HepG2 (cell line): Measurements from ENCODE around the gene C1QTNF12. TPM values are rescaled to one million over a fixed set of nuclear protein-coding genes. Genes with fewer than 3 reads are reported as not detected.

Experiments
- EEA1 ChIP-seq: sonication (generic); formaldehyde crosslinking; IDR thresholded peaks from 2 replicates; pipeline ENCODE4 v1.5.1; 2020; ENCODE audit warnings: mild to moderate bottlenecking, missing genetic modification reagents, borderline replicate concordance
- GABPA ChIP-seq, 2 experiments: IDR thresholded peaks; 2 replicates each; pipeline ENCODE4 v1.6.1; 2011 to 2016; ENCODE audit warnings: low read depth in 2 of 2, low read length in 1 of 2, missing biosample characterization in 1 of 2, missing genetic modification characterization in 1 of 2
- GATAD2A ChIP-seq: IDR thresholded peaks from 2 replicates; pipeline ENCODE4 v1.6.1; 2016
- HMG20A ChIP-seq: IDR thresholded peaks from 2 replicates; pipeline ENCODE4 v1.6.1; 2016; ENCODE audit warnings: borderline replicate concordance
- KDM1A ChIP-seq: IDR thresholded peaks from 2 replicates; pipeline ENCODE4 v1.6.1; 2016; ENCODE audit warnings: missing compliant biosample characterization
- MTA1 ChIP-seq: sonication (generic); formaldehyde crosslinking; IDR thresholded peaks from 2 replicates; pipeline ENCODE4 v1.4.0; 2020; ENCODE audit warnings: missing genetic modification reagents, mild to moderate bottlenecking, borderline replicate concordance
- MTF1 ChIP-seq: sonication (generic); formaldehyde crosslinking; IDR thresholded peaks from 2 replicates; pipeline ENCODE4 v1.5.0; 2020; ENCODE audit warnings: missing genetic modification reagents
- MYNN ChIP-seq: sonication (generic); formaldehyde crosslinking; IDR thresholded peaks from 2 replicates; pipeline ENCODE4 v1.4.0; 2020; ENCODE audit warnings: mild to moderate bottlenecking, low read depth, missing genetic modification reagents
- PAX8 ChIP-seq: sonication (generic); formaldehyde crosslinking; IDR thresholded peaks from 2 replicates; pipeline ENCODE4 v1.8.0; 2022; ENCODE audit warnings: mild to moderate bottlenecking, missing genetic modification reagents, borderline replicate concordance
- SIX1 ChIP-seq: sonication (generic); formaldehyde crosslinking; IDR thresholded peaks from 2 replicates; pipeline ENCODE4 v1.4.0; 2020; ENCODE audit warnings: missing genetic modification reagents, borderline replicate concordance
- TP53 ChIP-seq: sonication (generic); formaldehyde crosslinking; conservative IDR thresholded peaks from 2 replicates; pipeline ENCODE4 v1.4.0; 2020; ENCODE audit warnings: missing genetic modification reagents
- TRIM24 ChIP-seq: sonication (generic); formaldehyde crosslinking; IDR thresholded peaks from 2 replicates; pipeline ENCODE4 v1.8.0; 2022; ENCODE audit warnings: mild to moderate bottlenecking, missing genetic modification reagents
- WIZ ChIP-seq: sonication (generic); formaldehyde crosslinking; IDR thresholded peaks from 2 replicates; pipeline ENCODE4 v1.5.1; 2020; ENCODE audit warnings: mild to moderate bottlenecking, missing genetic modification reagents
- ZNF263 ChIP-seq: sonication (generic); formaldehyde crosslinking; IDR thresholded peaks from 2 replicates; pipeline ENCODE4 v1.4.0; 2020; ENCODE audit warnings: missing genetic modification reagents
- ZNF337 ChIP-seq: sonication (generic); formaldehyde crosslinking; IDR thresholded peaks from 2 replicates; pipeline ENCODE4 v1.5.1; 2020; ENCODE audit warnings: missing genetic modification reagents, low read depth, mild to moderate bottlenecking, borderline replicate concordance
- ZNF496 ChIP-seq: sonication (generic); formaldehyde crosslinking; IDR thresholded peaks from 2 replicates; pipeline ENCODE4 v1.8.1; 2023; ENCODE audit warnings: mild to moderate bottlenecking, moderate library complexity, missing genetic modification reagents; ENCODE audit not compliant: insufficient replicate concordance
- ZNF572 ChIP-seq: sonication (generic); formaldehyde crosslinking; IDR thresholded peaks from 2 replicates; pipeline ENCODE4 v1.5.1; 2020; ENCODE audit warnings: mild to moderate bottlenecking, missing genetic modification reagents
- ZNF619 ChIP-seq: sonication (generic); formaldehyde crosslinking; IDR thresholded peaks from 2 replicates; pipeline ENCODE4 v1.4.0; 2020; ENCODE audit warnings: mild to moderate bottlenecking, missing genetic modification reagents
- ZNF660 ChIP-seq: sonication (generic); formaldehyde crosslinking; IDR thresholded peaks from 2 replicates; pipeline ENCODE4 v1.5.1; 2020; ENCODE audit warnings: mild to moderate bottlenecking, low read depth, missing genetic modification reagents, borderline replicate concordance
- ZNF674 ChIP-seq: sonication (generic); formaldehyde crosslinking; IDR thresholded peaks from 2 replicates; pipeline ENCODE4 v1.5.0; 2020; ENCODE audit warnings: low read depth, mild to moderate bottlenecking, missing genetic modification reagents
- ZNF724P ChIP-seq: sonication (generic); formaldehyde crosslinking; IDR thresholded peaks from 2 replicates; pipeline ENCODE4 v1.8.0; 2022; ENCODE audit warnings: missing genetic modification reagents, borderline replicate concordance
- ZNF775 ChIP-seq: sonication (generic); formaldehyde crosslinking; IDR thresholded peaks from 2 replicates; pipeline ENCODE4 v1.4.0; 2020; ENCODE audit warnings: missing genetic modification reagents, mild to moderate bottlenecking, moderate library complexity, borderline replicate concordance
- ZNF780A ChIP-seq: sonication (generic); formaldehyde crosslinking; IDR thresholded peaks from 2 replicates; pipeline ENCODE4 v1.8.0; 2022; ENCODE audit warnings: mild to moderate bottlenecking, missing genetic modification reagents, moderate library complexity
- ZSCAN22 ChIP-seq: sonication (generic); formaldehyde crosslinking; IDR thresholded peaks from 2 replicates; pipeline ENCODE4 v1.4.0; 2020; ENCODE audit warnings: mild to moderate bottlenecking, missing genetic modification reagents
- polyA plus RNA-seq, 8 experiments: library from polyadenylated mRNA; depleted of rRNA in 3 of 8; stranded (reverse) in 7 of 8; unstranded in 1 of 8; fragments of >200 nt; fragmentation: Illumina TruSeq in 4 of 8; extraction: Trizol in 4 of 8; gene quantifications; 2 replicates each; pipeline versions ENCODE4 v1.2.1 to v1.2.3, GENCODE V29; 2011 to 2016; ENCODE audit warnings: low read depth in 4 of 8, missing spikeins in 1 of 8, mixed read lengths in 1 of 8; ENCODE audit not compliant: insufficient read depth in 1 of 8
- total RNA-seq, 5 experiments: library from RNA; depleted of rRNA; stranded (reverse); fragments of >200 nt; fragmentation: Illumina TruSeq; extraction: Trizol; gene quantifications; 2 replicates each; pipeline ENCODE4 v1.2.3, GENCODE V29; 2016; ENCODE audit warnings: low read depth in 1 of 5
- TF ChIP-seq, protein P1 (sequence below): sonication (generic); formaldehyde crosslinking; IDR thresholded peaks from 2 replicates; pipeline ENCODE4 v1.8.0; 2023; ENCODE audit warnings: mild to moderate bottlenecking, missing genetic modification reagents
- TF ChIP-seq, protein P2 (sequence below): sonication (generic); formaldehyde crosslinking; IDR thresholded peaks from 2 replicates; pipeline ENCODE4 v1.8.0; 2022; ENCODE audit warnings: mild to moderate bottlenecking, missing genetic modification reagents; ENCODE audit not compliant: insufficient replicate concordance
- TF ChIP-seq, protein P3 (sequence below): IDR thresholded peaks from 2 replicates; pipeline ENCODE4 v1.6.1; 2016; ENCODE audit warnings: missing biosample characterization, missing genetic modification reagents, low read depth

The C1QTNF12 gene
- total and polyA plus RNA-seq, 2 of the 13 experiments (the other 11 are each of a cell fraction or from before 2014, with no cell fraction given): 0.18 to 0.64 TPM

DNA sequence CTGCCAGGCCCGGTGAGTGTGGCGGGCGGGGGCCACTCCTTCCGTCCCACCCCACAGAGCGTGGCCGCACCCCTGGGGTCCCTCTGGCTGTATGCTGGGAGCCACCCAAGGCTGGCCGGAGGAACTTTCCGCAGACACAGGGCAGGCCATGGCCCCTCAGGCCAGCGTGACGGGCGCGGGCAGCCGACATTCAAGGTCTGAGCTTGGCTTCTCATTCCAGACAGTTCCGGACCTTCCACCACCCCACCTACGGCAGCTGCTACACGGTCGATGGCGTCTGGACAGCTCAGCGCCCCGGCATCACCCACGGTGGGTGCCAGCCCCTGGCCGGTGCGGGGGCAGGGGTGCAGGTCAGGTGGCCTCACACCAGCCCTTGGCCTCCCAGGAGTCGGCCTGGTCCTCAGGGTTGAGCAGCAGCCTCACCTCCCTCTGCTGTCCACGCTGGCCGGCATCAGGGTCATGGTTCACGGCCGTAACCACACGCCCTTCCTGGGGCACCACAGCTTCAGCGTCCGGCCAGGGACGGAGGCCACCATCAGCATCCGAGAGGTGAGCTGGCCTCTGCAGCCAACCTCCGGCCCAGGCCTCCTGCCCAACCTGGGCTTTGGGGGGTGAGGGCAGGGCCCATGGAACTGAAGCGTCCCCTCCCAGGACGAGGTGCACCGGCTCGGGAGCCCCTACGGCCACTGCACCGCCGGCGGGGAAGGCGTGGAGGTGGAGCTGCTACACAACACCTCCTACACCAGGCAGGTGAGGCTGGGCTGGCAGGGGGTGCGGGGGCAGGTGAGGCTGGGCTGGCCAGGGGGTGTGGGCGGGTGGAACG is 41.0 kb upstream of the C1QTNF12 start (continued):
- TF ChIP-seq ZNF496 (CRISPR knock-in tag): no peak
- TF ChIP-seq ZSCAN22 (CRISPR knock-in tag): no peak
- peak; percentile 69; the same call in 1 of the 2 replicates for TF ChIP-seq MTA1
- no peak for TF ChIP-seq ZNF660 (CRISPR knock-in tag)
- TF ChIP-seq ZNF619 (CRISPR knock-in tag): no peak
- TF ChIP-seq TRIM24 (CRISPR knock-in tag): no peak
- no peak for TF ChIP-seq ZNF775 (CRISPR knock-in tag)
- TF ChIP-seq HMG20A: no peak
- TF ChIP-seq ZNF337: no peak
- TF ChIP-seq, protein P1, sequence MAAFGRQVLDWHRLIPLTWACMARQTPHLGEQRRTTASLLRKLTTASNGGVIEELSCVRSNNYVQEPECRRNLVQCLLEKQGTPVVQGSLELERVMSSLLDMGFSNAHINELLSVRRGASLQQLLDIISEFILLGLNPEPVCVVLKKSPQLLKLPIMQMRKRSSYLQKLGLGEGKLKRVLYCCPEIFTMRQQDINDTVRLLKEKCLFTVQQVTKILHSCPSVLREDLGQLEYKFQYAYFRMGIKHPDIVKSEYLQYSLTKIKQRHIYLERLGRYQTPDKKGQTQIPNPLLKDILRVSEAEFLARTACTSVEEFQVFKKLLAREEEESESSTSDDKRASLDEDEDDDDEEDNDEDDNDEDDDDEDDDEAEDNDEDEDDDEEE (CRISPR knock-in tag): no peak
- no peak for TF ChIP-seq EEA1 (CRISPR knock-in tag)
- TF ChIP-seq MTF1: no peak
- TF ChIP-seq PAX8 (CRISPR knock-in tag): 0 out of 2 replicates have a peak, but pooled peaks have one; percentile 65
- no peak for TF ChIP-seq SIX1 (CRISPR knock-in tag)
- 0 out of 2 replicates have a peak, but pooled peaks have one; percentile 45 for TF ChIP-seq ZNF263 (CRISPR knock-in tag)
- no peak for TF ChIP-seq GABPA (IDR thresholded peaks at IDR 0.05; ENCODE audit: low read depth, low read length)
- peak; percentile 60 for TF ChIP-seq GABPA (CRISPR knock-in tag; IDR thresholded peaks at IDR 0.05; ENCODE audit: low read depth)
- no peak for TF ChIP-seq WIZ (CRISPR knock-in tag)
- peak; percentile 82 for TF ChIP-seq KDM1A
- peak; percentile 45; the same call in 1 of the 2 replicates for TF ChIP-seq ZNF572 (CRISPR knock-in tag)
- TF ChIP-seq ZNF780A (CRISPR knock-in tag): no peak
- TF ChIP-seq GATAD2A: peak; percentile 47; the same call in 1 of the 2 replicates
- TF ChIP-seq, protein P2, sequence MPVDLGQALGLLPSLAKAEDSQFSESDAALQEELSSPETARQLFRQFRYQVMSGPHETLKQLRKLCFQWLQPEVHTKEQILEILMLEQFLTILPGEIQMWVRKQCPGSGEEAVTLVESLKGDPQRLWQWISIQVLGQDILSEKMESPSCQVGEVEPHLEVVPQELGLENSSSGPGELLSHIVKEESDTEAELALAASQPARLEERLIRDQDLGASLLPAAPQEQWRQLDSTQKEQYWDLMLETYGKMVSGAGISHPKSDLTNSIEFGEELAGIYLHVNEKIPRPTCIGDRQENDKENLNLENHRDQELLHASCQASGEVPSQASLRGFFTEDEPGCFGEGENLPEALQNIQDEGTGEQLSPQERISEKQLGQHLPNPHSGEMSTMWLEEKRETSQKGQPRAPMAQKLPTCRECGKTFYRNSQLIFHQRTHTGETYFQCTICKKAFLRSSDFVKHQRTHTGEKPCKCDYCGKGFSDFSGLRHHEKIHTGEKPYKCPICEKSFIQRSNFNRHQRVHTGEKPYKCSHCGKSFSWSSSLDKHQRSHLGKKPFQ (CRISPR knock-in tag): no peak
- TF ChIP-seq, protein P3, sequence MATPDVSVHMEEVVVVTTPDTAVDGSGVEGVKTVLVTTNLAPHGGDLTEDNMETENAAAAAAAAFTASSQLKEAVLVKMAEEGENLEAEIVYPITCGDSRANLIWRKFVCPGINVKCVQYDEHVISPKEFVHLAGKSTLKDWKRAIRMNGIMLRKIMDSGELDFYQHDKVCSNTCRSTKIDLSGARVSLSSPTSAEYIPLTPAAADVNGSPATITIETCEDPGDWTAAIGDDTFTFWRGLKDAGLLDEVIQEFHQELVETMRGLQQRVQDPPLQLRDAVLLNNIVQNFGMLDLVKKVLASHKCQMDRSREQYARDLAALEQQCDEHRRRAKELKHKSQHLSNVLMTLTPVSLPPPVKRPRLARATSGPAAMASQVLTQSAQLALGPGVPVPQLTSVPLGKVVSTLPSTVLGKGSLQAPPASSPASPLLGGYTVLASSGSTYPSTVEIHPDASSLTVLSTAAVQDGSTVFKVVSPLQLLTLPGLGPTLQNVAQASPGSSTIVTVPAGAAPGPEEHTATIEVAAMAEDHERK (CRISPR knock-in tag): no peak
- 0 out of 2 replicates have a peak, but pooled peaks have one; percentile 57 for TF ChIP-seq ZNF724P (CRISPR knock-in tag)
- no peak for TF ChIP-seq TP53 (CRISPR knock-in tag)
- no peak for TF ChIP-seq MYNN (CRISPR knock-in tag)
- TF ChIP-seq ZNF674 (CRISPR knock-in tag): no peak
